Left lung (tissue), 10 donors: ENCODE measurements around the gene ATAD2B. TPM values are rescaled to one million over a fixed set of nuclear protein-coding genes. Genes with fewer than 3 reads are reported as not detected.

Experiments
- ATAC-seq: fragments of 200-7000 bp; cut with Tn5 transposase; one replicate; pipeline ENCODE4 v1.9.1; 2020; ENCODE audit warnings: moderate library complexity
- DNase-seq, 4 donors: peaks; one replicate each; pipeline ENCODE4 v3.0.0-alpha.2; 2013 to 2020
- H3K27ac ChIP-seq, 2 donors: fragments of 200-600 bp; sonication (generic) in 1 of 2; one replicate each; pipeline versions ENCODE4 v1.5.0 to v1.8.0; 2020 to 2021
- H3K27me3 ChIP-seq, 2 donors: fragments of 200-600 bp; sonication (generic) in 1 of 2; one replicate each; pipeline versions ENCODE4 v1.5.0 to v1.8.0; 2020 to 2021
- H3K36me3 ChIP-seq, 2 donors: fragments of 200-600 bp; sonication (generic) in 1 of 2; one replicate each; pipeline versions ENCODE4 v1.5.0 to v1.8.0; 2020 to 2021
- H3K4me1 ChIP-seq, 2 donors: fragments of 200-600 bp; one replicate each; pipeline ENCODE4 v1.8.0; 2021
- H3K4me3 ChIP-seq, 2 donors: fragments of 200-600 bp; sonication (generic) in 1 of 2; one replicate each; pipeline versions ENCODE4 v1.5.0 to v1.8.0; 2020 to 2021; ENCODE audit warnings: mild to moderate bottlenecking in 1 of 2
- H3K9me3 ChIP-seq, 2 donors: fragments of 200-600 bp; sonication (generic) in 1 of 2; one replicate each; pipeline versions ENCODE4 v1.5.0 to v1.8.0; 2020 to 2021
- intact Hi-C, 2 donors: fragments of 100-400 bp; cut with DNase I; formaldehyde crosslinking; loops; one replicate each; pipeline versions ENCODE4 v1.11.2 to v1.14.2; 2022
- polyA plus RNA-seq, 6 donors: library from polyadenylated mRNA; unstranded; fragments of 120-200 nt; gene quantifications; one replicate each; pipeline ENCODE4 v1.2.1, GENCODE V29; 2013; ENCODE audit not compliant: insufficient read length in 6 of 6
- total RNA-seq, 2 donors: library from RNA; stranded (reverse); fragmentation: NEBNext Ultra II Directional; extraction: Animal tissue kit (Norgen Biotek cat#: 25700); gene quantifications; one replicate each; pipeline ENCODE4 v1.2.1, GENCODE V29; 2021
- TF ChIP-seq, protein P1 (sequence below), 2 donors: fragments of 200-600 bp; sonication (generic) in 1 of 2; IDR thresholded peaks; one replicate each; pipeline versions ENCODE4 v1.5.0 to v1.8.0; 2021; ENCODE audit warnings: antibody characterized with exemption in 2 of 2
- donor health status: DM: no; HTN: yes; CAD: no.
- donor health status: DM: no; HTN: no; CAD: no.

The ATAD2B gene
- total and polyA plus RNA-seq, 8 donors = 20.1 to 27.4 (median 24.6) TPM

DNA sequence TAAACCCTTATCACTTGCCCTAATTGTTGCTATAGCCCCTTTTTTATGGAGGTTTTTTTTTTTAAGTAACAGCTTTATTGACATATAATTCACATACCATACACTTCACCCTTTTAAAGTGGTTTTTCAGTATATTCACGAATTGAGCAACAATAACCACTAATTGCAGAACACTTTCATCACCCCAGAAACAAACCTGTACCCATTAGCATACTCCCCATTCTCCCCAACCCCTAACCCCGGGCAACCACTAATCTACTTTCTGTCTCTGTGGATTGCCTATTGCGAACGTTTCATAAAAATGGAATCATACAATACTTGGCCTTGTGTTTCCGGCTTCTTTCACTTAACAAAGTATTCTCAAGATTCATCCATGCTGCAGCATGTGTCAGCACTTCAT lies 213.6 kb downstream of the ATAD2B start:
- no peaks in the 10 kb centered on the region for H3K9me3 ChIP-seq
- intact Hi-C loops = no loop called here
- no peak for DNase-seq
- H3K27ac ChIP-seq = no peak overlapping the region
- TF ChIP-seq, protein P1, sequence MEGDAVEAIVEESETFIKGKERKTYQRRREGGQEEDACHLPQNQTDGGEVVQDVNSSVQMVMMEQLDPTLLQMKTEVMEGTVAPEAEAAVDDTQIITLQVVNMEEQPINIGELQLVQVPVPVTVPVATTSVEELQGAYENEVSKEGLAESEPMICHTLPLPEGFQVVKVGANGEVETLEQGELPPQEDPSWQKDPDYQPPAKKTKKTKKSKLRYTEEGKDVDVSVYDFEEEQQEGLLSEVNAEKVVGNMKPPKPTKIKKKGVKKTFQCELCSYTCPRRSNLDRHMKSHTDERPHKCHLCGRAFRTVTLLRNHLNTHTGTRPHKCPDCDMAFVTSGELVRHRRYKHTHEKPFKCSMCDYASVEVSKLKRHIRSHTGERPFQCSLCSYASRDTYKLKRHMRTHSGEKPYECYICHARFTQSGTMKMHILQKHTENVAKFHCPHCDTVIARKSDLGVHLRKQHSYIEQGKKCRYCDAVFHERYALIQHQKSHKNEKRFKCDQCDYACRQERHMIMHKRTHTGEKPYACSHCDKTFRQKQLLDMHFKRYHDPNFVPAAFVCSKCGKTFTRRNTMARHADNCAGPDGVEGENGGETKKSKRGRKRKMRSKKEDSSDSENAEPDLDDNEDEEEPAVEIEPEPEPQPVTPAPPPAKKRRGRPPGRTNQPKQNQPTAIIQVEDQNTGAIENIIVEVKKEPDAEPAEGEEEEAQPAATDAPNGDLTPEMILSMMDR (IDR thresholded peaks at IDR 0.05) = no peak
- no peak for ATAC-seq
- H3K4me3 ChIP-seq = no peak overlapping the region
- H3K27me3 ChIP-seq = no peaks in the 10 kb centered on the region
- H3K4me1 ChIP-seq = no peaks in the 10 kb centered on the region
- H3K36me3 ChIP-seq = peaks cover 0 to 13% of the 10 kb centered on the region in 2 donors

DNA sequence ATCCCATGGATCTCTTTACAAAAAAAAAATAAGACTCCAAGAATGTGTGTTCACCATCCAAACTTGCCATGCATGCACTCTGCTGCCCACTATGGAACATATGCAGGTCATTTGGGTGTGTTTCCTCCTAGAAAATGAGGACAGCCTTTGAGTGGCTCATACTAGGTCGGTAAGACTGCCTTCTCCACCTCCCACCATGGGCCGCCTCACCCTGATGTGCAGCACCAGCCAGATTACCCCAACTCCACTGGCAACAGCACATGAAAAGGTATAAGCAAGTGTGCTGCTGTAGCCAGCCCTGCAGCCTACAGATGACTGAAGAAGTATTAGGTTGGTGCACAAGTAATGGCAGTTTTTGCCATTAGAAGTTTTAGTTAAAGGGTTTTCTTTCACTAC lies 214.2 kb downstream of the ATAD2B start:
- H3K27ac ChIP-seq = no peak overlapping the region
- H3K4me1 ChIP-seq = no peaks in the 10 kb centered on the region
- no peaks in the 10 kb centered on the region for H3K9me3 ChIP-seq
- ATAC-seq = peak; percentile 23
- intact Hi-C loops = no loop called here
- peaks cover 0 to 13% of the 10 kb centered on the region in 2 donors for H3K36me3 ChIP-seq
- no peak for DNase-seq
- no peak overlapping the region for H3K4me3 ChIP-seq
- H3K27me3 ChIP-seq = no peaks in the 10 kb centered on the region
- TF ChIP-seq, protein P1 (IDR thresholded peaks at IDR 0.05) = no peak

DNA sequence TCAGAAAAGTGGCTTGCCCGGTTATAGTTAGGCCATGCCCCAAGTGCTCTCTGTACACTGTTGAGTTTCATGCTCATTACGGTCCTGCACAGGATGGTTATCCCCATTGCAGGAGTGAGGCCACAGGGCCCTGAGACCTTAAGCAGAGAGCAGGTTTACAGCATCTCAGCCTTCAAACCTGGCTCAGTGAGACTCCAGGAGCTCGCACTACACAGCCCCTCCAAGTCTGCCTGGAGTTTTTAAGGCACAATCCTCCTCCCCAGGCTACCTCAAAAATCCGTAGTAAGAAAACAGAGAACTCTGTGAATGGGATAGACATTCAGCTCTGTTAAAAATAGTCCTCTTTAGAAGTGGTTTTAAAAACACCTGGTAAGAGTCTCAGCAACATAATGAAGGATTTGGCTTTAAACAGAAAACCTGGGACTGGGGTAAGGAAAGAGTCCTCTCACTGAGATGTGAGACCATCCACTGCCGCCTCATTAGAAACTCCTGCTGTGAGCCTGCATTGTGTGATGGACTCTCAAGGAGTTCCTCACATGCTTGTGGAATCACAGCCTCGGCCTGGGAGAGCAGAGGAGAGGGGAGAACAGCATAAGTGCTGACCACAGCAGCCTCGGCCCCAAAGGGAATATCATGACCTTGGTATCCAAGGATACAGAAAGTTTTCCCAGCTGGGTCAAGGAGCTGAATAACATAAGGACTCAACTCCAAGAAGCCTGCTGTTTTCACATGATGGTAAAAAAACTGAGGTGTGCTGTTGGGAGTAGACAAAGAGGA lies 214.8 kb downstream of the ATAD2B start:
- DNase-seq (no peak), ATAC-seq (peak; percentile 58)
- intact Hi-C loops = no loop called here
- no peaks in the 10 kb centered on the region for H3K27me3 ChIP-seq
- no peaks in the 10 kb centered on the region for H3K9me3 ChIP-seq
- H3K4me1 ChIP-seq = no peaks in the 10 kb centered on the region
- H3K36me3 ChIP-seq = peaks cover 0 to 14% of the 10 kb centered on the region in 2 donors
- no peak overlapping the region for H3K4me3 ChIP-seq
- TF ChIP-seq, protein P1 (IDR thresholded peaks at IDR 0.05) = no peak
- H3K27ac ChIP-seq = no peak overlapping the region

GRCh38 chr2:23709311-23709710 lies 217.6 kb downstream of the ATAD2B start:
- Histone ChIP-seq H3K4me3 (no peak overlapping the region), H3K9me3 (no peaks in the 10 kb centered on the region), H3K27ac (no peak overlapping the region), H3K36me3 (peaks cover 0 to 27% of the 10 kb centered on the region in 2 donors), H3K27me3 (no peaks in the 10 kb centered on the region), H3K4me1 (no peaks in the 10 kb centered on the region)
- intact Hi-C loops = no loop called here
- ATAC-seq = no peak
- TF ChIP-seq, protein P1 (IDR thresholded peaks at IDR 0.05) = no peak
- no peak for DNase-seq

GRCh38 chr2:23708771-23709170 lies 218.2 kb downstream of the ATAD2B start:
- no peaks in the 10 kb centered on the region for H3K4me1 ChIP-seq
- peaks cover 0 to 32% of the 10 kb centered on the region in 2 donors for H3K36me3 ChIP-seq
- no peak overlapping the region for H3K4me3 ChIP-seq
- intact Hi-C loops = no loop called here
- H3K27ac ChIP-seq = no peak overlapping the region
- ATAC-seq (no peak), DNase-seq (no peak)
- no peaks in the 10 kb centered on the region for H3K27me3 ChIP-seq
- H3K9me3 ChIP-seq = no peaks in the 10 kb centered on the region
- TF ChIP-seq, protein P1 (IDR thresholded peaks at IDR 0.05) = no peak
